Measurements from ENCODE around the gene ANKRD33B.

DNA sequence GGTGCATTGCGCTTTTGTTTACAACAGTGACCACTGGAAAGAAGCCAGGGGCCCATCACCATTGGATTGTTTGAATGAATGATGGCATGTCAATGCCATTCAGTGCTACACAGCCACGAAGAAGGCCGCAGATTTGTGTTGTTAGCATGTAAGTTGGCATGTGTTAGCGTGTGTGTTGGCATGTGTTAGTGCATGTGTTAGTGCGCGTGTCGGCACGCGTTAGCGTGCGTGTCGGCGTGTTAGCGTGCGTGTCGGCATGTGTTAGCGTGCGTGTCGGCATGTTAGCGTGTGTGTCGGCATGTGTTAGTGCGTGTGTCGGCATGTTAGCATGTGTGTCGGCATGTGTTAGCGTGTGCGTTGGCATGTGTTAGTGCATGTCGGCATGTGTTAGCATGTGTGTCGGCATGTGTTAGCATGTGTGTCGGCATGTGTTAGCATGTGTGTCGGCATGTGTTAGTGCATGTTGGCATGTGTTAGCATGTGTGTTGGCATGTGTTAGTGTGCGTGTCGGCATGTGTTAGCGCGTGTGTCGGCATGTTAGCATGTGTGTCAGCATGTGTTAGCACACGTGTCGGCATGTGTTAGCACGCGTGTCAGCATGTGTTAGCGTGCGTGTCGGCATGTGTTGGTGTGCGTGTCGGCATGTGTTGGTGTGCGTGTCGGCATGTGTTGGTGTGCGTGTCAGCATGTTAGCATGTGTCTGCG lies 15.3 kb upstream of the ANKRD33B start:
- TF ChIP-seq, protein P1, sequence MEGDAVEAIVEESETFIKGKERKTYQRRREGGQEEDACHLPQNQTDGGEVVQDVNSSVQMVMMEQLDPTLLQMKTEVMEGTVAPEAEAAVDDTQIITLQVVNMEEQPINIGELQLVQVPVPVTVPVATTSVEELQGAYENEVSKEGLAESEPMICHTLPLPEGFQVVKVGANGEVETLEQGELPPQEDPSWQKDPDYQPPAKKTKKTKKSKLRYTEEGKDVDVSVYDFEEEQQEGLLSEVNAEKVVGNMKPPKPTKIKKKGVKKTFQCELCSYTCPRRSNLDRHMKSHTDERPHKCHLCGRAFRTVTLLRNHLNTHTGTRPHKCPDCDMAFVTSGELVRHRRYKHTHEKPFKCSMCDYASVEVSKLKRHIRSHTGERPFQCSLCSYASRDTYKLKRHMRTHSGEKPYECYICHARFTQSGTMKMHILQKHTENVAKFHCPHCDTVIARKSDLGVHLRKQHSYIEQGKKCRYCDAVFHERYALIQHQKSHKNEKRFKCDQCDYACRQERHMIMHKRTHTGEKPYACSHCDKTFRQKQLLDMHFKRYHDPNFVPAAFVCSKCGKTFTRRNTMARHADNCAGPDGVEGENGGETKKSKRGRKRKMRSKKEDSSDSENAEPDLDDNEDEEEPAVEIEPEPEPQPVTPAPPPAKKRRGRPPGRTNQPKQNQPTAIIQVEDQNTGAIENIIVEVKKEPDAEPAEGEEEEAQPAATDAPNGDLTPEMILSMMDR (IDR thresholded peaks at IDR 0.05) = no peak
- TF ChIP-seq POLR2A (IDR thresholded peaks at IDR 0.05) (no peak), POLR2AphosphoS5 (IDR thresholded peaks at IDR 0.05; ENCODE audit: insufficient read depth in 1 of 2, low read depth in 1 of 2) (no peak)

All from vagina (tissue), 2 donors.